Medulla oblongata (tissue), 1 donor: ENCODE data around the gene ADARB2.

ENCODE experiments used
- DNase-seq: peaks from one replicate; pipeline ENCODE4 v3.0.0-alpha.2; 2015; ENCODE audit errors: extremely low spot score

ADARB2 gene

GRCh38 chr10:1291178-1292090, 445.9 kb downstream of the ADARB2 start:
- no peak for DNase-seq

GRCh38 chr10:1290071-1290471, 447.3 kb downstream of the ADARB2 start:
- DNase-seq: no peak

DNA sequence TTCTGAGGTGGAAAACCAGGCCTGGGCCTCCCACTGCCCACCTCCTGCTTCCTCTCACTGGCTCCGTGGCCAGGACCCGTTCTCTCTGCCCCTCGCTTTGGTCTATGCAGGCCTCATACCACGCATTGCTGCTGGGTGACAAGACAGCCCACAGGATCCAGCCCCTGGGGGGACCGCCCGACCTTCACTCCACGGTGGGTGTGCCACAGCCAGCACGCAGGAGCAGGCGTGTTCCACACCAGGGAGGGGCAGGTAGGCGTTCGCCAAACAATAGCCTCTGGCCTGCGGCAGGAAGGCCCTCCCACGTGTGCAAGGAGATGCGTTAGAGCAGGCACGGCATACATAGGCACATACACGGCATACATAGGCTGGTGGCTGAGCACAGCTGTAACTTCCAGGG, 447.7 kb downstream of the ADARB2 start:
- DNase-seq: no peak

DNA sequence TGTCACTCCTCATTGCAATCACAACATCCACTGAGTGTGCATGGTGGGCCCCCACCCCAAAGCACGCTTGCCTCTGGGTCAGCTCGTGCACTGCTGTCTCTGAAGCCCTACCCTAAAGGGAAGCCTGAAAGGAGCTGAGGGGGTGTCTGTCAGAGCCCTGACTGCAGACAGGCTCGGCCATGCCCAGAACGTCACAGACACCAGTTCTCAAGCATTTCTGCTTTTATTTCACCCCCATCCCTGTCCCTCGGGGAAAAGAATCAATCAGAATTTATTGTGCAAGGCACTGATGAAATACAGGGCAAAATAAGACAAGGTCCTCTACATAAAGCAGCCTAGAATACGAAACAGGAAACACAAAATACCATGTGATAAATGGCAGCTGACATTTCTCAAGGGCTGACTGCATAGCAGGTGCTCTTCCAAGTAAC, 449.3 kb downstream of the ADARB2 start:
- DNase-seq: peak; percentile 69

GRCh38 chr10:1287487-1287886, 449.8 kb downstream of the ADARB2 start:
- no peak for DNase-seq

GRCh38 chr10:1284076-1284475, 453.2 kb downstream of the ADARB2 start:
- no peak for DNase-seq

DNA sequence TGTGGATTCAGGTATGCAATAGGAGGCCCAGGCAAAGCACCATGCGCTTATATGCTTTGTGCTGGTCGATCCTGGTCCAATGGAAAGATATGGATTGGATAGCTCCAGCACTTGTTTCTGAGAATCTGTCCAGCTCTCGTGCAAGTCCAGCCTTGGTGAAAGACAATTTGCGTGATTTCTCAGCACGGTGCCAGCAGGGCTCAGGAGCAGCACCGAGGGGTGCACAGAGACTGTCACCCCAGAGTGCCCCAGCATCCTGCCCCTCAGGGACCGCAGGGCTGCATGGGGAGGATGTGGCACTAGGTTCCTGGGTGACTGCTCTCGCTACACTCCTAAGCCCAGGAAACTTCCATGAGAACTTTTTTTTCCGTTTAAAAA, 455.9 kb downstream of the ADARB2 start:
- no peak for DNase-seq

DNA sequence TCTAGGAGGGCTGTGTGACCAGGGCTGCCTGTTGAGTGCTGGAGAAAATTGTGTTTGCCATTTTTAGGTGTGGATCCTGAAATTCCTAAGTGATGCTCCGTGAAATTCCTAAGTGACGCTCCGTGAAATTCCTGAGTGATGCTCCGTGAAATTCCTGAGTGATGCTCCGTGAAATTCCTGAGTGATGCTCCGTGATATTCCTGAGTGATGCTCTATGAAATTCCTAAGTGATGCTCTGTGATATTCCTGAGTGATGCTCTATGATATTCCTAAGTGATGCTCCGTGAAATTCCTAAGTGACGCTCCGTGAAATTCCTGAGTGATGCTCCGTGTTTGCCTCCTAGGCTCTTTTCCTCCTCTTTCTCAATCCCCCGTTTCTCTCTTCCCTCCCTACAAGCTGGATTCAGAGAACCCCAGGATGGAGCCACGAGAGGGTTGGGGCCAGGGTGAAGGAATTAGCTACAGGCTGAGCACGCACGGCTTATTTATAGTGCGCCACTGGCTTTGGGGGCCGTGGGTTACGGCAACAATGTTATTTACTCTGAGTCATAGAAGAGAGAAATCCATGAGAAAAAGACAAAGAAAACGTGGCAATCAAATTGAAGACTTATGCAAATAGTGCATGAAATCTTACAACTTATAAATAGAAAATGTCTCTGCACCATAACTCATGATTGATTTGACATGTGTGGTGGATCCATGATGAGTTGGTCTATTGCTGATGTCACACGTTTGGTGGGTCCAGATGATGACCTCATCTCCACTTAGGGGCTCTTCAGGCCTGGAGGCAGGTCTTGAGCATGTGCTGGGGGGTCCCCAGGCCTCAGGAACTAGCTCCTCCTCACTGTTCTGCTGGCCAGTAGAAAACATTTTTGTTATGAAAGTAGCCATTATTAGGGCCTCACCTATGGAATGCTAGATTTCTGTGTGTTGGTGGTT, 456.6 kb downstream of the ADARB2 start:
- DNase-seq: no peak

GRCh38 chr10:1278306-1278705, 459.0 kb downstream of the ADARB2 start:
- DNase-seq: no peak

- DNase-seq: no peak
These were observed 462.4 kb downstream of the ADARB2 start for GRCh38 chr10:1274701-1275544.

GRCh38 chr10:1274111-1274661, 463.1 kb downstream of the ADARB2 start:
- DNase-seq: no peak

DNA sequence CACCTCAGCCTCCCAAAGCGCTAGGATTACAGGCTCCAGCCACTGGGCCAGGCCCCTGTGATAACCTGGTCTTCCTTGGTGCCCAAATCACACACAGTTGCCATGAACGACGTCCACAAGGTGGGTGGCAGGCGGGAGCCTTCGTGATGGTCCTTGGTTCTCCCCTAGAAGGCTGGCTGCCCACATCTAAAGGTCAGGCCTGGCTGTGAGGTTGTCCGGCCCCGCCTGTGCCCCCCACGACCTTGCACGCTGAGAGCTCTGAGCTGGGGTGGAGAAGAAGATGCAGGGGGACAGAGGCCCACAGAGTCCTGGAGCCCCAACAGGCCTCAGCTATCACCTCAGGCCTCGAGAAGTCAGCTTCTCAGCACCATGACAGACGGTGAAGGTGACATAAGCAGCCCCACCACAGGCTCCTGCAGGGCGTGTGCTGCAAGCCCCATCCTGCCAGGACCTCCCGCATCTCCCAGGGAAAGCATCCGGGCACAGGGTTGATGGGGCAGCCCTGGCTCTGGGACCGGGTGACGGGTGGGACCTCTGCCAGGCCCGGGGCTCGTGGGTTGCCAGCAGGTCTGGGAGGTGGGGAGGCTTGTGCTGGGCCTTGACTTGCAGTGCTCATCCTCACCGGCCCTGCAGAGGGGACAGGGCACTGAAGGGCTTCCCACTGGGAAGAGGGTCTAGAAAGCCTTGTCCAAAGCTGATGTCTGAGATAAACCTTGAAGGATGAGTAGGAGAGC, 463.8 kb downstream of the ADARB2 start:
- DNase-seq: no peak

DNA sequence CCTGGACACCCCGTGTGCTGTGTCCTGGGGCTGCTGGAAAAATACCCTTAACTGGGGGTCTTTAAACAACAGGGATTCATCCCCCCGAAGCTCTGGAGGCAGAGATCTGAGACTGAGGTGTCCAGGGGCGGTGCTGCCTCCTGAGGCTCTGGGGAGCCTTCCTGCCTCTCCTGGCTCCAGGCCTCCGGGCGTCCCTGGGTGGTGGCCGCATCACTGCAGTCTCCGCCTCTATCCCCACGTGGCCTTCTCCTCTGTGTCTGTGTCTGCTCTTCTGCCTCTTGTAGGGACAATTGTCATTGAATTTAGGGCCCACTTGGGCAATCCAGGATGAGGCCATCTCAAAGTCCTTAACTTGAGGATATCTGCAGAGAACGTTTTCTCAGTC, 464.6 kb downstream of the ADARB2 start:
- no peak for DNase-seq

DNA sequence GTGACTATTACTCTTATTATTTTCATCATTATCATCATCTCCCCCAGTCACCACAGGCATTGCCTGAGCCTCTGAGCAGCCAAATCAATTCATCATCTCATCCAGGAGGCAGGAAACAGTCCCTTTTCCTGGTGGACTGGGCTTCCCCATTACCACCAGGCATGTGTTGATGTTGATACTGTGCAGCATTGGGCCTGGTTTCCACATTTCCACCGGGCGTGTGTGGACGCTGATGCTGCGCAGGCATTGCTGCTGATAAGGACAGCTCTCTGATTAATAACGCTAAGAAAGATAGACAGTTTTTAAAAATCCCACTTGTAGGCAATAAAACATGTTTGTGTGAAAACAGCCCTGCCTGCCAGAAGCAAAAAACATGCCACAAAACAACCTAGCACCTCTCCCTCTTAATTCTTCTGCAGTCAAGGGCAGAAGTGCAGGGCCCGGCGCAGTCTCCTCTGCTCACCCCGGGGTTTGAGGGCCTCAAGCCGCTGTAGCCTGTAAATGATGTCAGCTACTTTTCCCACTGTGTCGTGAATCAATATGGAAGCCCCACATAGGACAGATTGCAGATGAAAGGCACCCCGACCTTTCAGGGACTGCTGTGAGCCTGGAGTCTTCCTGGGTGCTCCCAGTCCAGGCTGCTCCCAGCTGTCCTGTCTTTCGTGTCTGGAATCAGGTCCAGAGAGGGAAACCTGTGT, 465.1 kb downstream of the ADARB2 start:
- no peak for DNase-seq

DNA sequence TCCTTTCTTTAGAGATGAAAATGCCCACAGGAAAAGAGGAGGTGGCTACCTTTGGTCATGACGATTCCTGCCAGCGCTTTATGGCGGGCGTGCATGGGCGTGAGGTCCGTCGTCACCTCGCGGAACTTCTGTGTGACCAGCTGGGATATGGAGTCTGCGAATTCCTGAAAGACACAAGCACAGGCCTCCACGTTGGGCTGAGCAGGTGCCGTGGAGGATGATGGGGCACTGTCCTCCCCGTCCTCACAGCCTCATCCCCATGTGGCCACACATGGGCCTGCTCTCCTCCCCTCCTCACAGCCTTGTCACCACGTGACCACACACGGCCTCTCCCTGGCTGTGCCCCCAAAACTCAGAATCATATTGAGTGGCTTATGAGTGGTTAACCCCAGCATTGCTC, 466.4 kb downstream of the ADARB2 start:
- DNase-seq: no peak

DNA sequence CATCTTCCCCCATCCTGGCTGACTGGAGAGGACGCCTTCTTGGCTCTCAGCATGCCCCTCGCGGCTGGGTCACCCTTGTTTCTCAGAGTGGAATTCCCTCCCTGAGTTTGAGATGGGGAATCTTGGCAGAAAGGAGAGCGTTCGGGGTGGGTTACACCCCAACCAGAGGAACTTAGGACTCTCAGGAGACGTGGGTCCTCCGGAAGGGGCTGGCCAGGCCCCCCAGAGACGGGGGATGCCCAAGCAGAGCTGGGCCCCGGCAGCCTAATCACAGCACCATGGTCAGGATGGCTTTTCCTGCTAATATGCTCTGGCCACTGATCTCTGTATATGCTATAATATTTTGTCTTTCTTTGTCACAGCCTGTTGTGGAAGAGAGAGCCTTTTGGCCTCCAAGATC, 466.8 kb downstream of the ADARB2 start:
- no peak for DNase-seq

DNA sequence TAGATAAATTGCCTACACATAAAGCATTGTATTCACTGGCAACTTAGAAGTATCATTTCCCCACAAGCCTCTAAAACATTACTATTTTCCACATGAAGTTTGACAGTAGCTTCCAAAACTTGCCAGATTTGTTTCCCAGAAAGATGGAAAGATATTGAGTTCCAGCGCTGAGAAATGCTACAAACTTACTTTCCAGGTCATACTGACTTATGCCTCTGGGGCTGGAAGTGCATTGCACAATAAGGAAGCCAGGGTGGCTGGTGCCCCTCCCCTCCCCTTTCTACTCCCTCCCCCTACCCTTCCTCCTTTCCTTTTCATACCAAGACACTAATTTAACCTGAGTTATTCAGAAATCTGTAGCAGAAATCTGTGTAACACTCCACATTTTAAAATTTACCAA, 468.5 kb downstream of the ADARB2 start:
- no peak for DNase-seq

GRCh38 chr10:1267568-1267967, 469.8 kb downstream of the ADARB2 start:
- no peak for DNase-seq

- DNase-seq: no peak
These were observed 470.2 kb downstream of the ADARB2 start for GRCh38 chr10:1267148-1267547.
